GM21447 (cell line): Measurements from ENCODE around the gene HMG20B.
"Not testable (repeated sequence)": the region's sequence is repeated elsewhere in the genome, so short reads cannot be mapped to it uniquely, and the experiment has no call there.

Experiments
- ATAC-seq: cut with Tn5 transposase; IDR thresholded peaks from one replicate; pipeline ENCODE4 v1.9.1; 2021; ENCODE audit not compliant: unreplicated experiment

HMG20B gene

DNA sequence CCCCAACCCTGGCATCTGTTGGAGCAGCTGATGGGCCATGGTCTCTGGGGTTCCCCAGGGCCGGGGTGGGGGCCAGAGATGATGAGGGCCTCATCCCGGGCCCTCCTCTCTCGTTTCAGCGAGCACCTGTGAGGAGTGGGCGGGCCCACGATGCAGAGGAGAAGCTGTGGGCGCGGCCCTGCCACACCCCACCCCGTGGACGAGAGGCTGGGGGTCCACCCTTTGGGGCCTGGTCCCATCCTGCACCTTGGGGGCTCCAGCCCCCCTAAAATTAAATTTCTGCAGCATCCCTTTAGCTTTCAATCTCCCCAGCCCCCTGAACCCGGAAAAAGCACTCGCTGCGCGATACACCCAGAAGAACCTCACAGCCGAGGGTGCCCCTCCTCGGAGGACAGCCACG is 5.6 kb downstream of the HMG20B start:
- no peak for ATAC-seq

DNA sequence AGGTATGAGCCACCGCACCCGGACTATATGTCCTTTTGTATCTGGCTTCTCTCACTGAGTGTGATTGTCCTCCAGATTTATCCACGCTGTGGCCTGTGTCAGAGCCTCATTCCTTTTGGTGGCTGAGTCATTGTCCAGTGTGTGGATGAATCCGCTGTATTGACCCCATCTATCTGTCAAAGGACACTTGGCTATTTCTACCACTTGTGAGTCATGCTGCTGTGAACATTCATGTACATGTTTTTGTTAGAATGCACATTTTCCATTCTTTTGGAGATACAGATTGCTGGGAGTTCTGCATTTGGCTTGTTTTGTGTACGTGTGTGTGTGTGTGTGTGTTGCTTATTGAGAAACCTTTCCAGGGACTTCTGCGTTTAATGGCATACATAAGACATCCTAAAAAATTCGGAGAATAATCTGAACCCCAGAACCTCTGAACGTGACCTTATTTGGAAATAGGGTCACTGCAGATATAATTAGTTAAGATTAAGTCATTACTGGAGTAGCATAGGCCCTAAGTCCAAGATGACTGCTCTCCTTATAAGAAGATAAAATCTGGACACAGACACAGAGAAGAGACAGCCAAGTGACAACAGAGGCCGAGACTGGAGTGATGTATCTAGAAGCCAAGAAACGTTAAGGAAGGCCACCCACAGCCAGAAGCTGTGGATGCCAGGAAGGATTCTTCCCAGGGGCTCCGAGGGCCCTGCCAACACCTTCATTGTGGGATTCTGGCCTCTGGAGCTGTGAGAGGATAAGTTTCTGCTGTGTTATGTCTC is 7.6 kb downstream of the HMG20B start:
- ATAC-seq, result no peak

DNA sequence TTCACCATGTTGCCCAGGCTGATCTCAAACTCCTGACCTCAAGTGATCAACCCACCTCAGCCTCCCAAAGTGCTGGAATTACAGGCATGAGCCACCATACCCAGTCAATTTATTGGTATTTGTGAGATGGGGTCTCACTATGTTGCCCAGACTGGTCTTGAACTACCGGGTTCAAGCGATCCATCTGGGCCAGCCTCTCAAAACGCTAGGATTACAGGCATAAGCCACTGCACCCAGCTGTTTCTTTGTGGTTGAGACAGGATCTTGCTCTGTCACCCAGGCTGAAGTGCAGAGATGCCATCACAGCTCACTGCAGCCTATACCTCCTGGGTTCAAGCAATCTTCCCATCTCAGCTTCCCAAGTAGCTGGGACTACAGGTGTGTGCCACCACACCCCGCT is 9.0 kb downstream of the HMG20B start:
- not testable (repeated sequence) for ATAC-seq

DNA sequence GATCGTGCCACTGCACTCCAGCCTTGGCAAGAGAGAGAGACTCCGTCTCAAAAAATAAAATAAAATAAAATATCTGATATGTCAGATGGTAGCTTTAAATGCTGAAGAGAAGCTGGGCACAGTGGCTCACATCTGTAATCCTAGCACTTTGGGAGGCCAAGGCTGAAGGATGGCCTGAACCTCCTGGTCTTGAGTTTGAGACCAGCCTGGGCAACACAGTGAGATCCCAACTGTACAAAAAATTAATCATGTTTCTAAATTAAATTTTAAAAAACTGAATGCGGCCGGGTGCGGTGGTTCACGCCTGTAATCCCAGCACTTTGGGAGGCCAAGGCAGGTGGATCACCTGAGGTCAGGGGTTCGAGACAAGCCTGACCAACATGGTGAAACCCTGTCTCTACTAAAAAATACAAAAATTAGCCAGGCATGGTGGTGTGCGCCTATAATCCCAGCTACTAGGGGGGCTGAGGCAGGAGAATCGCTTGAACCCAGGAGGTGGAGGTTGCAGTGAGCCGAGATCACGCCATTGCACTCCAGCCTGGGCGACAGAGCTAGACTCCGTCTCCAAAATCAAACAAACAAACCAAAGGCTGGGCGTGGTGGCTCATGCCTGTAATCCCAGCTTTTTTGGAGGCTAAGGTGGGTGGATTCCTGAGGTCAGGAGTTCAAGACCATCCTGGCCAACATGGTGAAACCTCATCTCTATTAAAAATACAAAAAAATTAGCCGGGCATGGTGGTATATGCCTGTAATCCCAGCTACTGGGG is 11.5 kb downstream of the HMG20B start:
- ATAC-seq, result not testable (repeated sequence)

DNA sequence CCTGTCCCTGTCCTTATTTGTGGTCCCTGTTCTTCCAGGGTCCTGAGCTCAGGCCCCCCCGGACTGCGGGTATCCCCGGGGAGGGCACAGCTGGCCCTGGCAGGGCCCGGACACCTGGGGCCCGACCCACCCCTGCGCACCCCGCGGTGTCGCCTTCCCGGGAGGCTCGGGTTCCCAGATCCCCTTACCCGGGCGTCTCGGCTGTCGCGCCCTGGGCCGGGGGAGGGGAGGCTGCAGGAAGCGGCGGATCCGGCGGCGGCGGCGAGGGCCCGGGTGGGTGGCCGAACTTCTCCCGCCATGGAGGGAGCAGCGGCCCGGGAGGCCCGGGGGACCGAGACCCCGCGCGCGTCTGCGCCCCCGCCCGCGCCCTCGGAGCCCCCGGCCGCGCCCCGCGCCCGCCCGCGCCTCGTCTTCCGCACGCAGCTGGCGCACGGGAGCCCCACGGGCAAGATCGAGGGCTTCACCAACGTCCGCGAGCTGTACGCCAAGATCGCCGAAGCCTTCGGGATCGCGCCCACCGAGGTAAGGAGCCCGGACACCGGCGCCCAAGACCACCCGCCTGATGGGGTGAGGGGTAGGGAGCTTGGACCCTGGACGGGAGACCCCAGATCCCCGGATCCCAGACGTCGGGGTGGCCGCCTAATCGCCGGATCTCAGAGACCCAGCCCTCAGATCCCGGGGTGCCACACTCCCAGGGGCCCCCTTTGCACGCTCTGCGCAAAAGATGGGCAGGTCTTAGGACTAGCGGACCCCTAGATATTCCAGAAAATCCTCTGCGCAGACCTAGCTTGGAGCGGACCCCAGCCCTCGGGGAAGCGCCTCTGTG is 12.8 kb downstream of the HMG20B start, which contains the start of gene GIPC3:
Gene GIPC3 (plus strand): TSS at position 178 of the 826 bp plus-strand sequence. CDS start 120 bp downstream, at position 298.
- no peak for ATAC-seq

DNA sequence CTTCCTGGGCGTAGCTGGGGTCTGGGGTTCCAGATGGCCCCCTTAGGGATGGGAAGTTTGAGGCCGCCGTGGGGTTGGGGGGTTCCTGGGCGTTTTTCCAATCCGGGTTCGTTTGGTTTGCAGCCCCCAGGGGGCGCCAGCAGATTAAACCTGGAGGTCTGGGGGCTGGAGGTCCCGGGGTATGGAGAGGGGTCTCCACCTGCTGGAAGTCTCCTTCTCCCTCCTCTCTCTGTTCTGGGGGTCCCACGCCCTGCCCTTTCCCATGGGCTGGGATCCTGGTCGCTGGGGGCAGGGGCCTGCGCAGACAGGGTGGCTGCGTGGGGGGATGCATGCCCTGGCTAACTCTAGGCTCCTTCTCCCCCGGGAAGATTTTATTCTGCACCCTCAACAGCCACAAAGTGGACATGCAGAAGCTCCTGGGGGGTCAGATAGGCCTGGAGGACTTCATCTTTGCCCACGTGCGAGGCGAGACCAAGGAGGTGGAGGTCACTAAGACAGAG is 13.4 kb downstream of the HMG20B start:
- no peak for ATAC-seq

DNA sequence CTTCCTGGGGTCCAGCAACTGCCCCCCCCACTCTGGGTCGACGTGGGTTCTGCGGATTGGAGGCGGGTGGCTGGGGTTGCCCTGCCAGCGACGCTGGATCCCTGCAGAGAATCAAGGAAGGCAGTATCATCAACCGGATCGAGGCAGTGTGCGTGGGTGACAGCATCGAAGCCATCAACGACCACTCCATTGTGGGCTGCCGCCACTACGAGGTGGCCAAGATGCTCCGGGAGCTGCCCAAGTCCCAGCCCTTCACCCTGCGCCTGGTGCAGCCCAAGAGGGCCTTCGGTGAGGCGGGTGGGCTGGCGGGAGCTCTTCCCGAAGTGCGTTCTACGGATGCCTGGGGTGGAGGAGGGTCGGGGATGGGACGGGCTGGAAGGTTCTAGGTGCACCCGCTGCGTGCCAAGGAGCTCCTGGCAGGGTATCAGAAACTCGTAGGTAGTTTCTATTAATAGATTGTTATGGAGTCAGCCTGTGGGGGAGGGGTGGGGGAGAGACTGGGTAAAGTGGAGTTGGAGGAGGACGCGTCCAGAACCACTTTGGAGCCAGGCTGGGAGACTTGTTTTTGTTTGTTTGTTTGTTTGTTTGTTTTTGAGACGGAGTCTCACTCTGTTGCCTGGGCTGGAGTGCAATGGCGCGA is 14.1 kb downstream of the HMG20B start:
- ATAC-seq, result no peak

DNA sequence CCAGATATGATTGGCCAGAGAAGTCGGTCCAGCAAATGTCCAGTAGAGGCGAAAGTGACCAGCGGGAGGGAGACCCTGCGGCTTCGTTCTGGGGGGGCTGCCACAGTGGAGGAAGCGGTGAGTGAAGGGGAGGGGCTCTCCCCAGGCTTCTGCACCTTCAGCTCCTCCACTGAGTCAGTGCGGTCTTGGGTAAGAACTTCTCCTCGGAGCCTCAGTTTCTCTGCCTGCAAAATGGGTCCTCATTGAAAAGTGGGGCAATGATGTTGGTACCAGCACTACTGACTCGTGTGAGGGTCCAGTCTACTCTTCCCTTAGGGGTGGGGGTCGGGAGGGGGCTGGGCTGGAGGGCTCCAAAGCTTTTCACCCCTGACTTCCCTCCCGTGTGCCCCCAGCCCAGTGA is 16.7 kb downstream of the HMG20B start:
- ATAC-seq, result no peak

DNA sequence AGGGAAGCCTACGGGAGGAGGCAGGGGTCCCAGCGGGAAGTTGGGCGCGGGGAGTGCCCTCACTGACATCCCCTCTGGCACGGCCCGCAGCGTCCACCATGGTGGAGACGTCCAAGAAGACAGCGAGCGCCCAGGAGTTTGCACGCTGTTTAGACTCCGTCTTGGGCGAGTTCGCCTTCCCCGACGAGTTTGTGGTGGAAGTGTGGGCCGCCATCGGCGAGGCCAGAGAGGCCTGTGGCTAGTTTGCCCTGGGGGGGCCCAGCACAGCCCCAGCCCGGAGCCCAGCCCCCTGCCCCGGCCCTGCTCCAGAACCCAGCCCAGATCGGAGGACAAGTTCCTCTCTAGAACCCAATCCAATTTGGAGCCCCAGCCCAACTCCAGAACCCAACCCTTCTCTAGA is 17.2 kb downstream of the HMG20B start:
- no peak for ATAC-seq

DNA sequence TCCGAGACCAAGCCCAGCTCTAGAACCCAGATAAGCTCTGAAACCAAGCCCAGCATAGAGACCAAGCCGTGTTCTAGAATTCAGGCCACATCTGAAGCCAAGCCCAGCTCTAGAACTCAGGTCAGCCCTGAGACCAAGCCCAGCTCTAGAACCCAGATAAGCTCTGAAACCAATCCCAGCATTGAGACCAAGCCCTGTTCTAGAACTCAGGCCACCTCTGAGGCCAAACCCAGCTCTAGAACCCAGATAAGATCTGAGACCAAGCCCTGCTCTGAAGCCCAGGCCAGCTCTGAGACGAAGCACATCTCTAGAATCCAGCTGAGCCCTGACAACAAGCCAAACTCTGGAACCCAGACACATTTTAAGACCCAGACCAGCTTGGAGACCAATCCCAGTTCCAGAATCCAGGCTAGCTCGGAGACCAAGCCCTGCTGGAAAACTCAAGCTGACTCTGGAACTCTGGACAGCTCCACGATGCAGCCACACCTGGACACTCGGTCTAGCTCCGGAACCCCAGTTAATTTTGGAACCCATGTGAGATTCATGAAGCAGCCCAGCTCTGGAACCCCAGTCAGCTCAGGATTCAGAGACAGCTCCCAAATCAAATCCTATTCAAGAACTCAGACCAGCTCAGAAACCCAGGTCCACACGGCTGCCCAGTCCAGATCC is 18.4 kb downstream of the HMG20B start:
- ATAC-seq, result no peak

DNA sequence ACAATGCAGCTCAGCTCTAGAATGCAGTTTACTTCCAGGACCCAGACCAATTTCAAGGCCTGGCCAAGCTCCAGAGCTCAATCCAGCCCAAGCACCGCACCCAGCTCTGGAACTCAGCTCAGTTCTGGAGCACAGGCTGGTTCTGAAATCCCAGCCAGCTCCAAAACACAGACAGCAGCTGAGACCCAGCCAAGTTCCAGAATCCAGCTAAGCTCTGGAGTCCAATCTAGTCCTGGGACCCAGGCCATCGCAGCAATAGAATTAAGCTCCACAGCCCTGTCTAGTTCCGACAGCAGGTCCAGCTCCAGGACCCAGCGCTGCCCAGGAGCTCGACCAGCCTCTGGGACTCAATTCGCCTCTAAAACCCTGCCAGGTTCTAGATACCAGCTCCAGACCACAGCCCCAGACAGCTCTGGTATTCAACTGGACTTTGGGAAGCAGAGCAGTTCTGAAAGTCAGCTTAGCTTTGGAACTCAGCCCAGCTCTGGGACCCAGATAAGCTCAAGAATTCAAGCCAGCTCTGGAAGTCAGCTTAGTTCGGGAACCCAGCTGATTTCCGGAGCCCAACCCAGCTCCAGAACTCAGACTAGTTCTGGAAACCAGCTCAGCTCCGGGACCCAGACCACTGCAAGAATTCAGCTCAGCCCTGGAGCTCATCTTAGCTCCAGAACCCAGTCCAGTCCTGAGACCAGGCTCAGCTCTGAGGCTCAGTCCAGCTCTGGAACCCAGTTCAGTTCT is 19.3 kb downstream of the HMG20B start:
- ATAC-seq, result no peak

DNA sequence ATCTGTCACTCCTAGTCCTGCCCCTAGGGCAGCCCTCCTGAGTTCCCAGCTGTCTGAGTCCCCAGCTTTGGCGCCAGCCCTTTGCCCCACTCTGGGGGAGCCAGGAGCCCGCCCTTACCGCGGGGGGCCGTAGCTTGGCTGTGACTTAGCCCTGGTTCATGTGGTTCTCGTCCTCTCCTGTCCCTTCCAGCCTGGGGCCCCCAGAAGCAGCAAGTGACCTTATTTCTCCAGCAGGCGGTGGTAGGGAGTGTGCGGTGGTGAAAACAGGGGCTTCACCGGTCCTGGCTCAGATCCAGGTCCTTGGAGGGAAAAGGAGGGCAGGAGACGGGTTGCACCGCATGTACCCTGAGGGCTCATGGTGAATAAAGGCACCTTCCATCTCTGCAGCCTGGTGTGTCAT is 20.4 kb downstream of the HMG20B start:
- ATAC-seq, result no peak

DNA sequence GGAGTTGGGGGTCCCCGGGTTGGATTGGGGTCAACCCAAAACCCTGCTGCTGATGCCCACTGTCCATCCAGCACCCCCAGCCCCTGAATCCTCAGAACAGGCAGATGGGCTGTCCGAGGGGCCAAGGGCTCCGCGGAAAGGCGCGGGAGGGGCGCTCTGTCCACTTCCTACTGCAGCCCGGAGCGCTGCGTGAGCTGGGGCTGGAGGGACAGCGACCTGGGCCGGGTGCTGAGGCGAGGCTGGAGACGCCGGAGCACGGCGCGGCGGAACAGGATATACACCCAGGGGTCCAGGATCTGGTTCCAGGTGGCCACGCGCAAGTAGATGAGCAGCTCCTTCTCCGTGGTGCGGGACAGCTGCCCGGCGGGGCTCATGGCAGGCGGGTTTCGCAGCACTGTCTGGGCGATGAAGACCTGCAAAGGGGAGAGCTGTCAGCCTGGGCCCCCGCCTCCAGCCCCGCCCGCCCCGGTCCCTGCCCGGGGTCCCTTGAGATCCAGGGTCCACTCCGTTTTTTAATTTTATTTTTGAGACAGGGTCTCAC is 22.8 kb downstream of the HMG20B start:
- no peak for ATAC-seq

DNA sequence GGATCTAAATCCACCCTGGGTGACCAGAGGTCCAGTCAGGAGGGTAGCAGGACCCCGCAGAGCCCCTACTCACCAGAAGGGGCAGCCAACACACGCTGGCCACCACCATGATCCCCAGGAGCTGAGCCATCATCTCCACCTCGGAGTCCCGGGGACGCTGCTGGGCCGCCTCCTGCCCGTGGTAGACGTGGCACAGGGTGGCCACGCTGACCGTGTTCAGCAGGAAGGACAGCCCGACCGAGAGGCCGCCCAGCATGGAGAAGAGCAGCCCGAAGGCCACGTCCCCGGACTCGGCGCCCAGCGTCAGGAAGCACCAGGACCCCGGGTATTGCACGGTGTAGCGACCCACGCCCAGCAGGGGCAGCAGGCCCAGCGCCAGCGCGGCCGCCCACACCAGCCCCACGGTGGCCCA is 27.0 kb downstream of the HMG20B start:
- ATAC-seq, result no peak

DNA sequence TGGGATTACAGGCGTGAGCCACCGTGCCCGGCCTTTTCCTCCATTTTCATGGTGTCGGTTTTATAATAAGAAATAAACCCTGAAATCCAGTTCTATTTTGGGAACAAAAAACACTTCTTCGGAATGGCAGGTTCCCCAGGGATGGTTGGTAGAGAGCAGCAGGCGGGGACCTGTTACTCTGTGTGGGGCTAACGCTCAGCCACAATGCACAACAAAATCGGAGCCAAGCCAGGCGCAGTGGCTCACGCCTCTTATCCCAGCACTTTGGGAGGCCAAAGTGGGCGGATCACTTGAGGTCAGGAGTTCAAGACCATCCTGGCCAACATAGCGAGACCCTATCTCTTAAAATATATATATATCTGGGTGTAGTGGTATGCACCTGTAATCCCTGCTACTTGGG is 28.3 kb downstream of the HMG20B start:
- ATAC-seq, result no peak

DNA sequence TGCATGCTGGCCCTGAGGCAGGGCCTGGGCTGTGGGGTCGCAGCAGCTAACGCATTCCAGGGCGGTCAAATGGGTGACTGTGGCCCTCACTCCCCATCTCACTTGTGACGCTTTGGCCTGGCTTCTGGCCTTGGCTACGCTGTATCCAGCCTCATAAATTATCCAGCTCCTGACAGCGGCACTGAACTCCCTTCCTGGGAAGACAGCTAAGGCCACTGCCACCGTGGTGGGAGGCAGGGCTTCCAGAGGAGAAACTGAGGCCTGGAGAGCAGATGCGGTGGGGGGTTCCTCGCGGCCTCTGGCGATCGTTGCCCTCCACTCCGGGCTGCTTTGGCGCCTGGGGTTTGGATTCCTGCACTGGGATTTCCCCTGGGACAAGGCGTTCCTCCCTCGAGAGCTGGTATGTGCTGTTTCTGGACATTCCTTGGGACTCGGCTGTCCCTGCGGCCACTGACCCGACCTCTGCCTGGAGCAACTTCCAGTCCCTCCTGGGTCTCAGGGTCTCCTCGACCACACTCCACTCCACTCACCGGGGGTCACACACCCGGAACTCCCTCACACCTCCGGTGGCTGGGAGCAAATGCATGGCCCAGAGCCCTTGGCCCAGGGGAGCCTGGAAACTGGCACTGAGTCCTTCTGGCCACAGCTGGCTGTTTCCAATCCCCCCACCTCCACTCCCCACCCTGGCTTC is 30.5 kb downstream of the HMG20B start:
- no peak for ATAC-seq

DNA sequence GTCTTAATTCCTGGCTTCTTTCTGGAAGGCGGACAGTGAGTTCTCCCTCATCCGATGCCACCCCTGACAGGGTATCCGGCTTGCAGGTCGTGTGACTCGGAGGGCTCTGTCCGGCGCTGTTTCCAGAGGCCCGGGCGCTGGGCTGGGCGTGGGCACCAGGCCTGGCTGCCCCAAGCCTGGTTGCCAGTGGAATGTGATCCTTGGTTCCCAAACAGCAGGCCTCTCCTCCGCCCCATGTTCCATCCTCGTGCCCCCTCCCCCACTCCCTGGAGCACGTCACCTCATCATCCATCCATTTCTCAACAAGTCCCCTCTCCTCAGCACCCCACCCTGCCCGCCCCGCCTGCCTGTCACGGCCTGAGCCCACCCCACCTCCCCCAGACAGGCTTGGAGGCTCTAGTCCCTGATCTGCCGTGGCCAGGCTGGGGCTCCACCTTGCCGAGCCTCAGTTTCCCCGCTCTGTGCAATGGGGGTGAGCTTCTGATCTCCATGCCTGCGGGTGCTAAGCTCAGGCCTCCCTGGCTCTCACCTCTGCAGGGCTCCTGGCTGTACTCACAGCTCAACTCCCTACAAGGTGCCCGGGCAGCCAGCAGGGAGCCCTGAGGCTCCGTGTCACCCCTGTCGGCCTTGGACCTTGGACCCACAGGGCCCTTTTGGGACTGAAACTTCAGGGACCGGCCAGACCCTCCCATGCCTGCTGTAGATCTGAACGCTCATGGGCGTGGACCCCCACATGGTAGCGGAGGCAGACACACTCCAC is 31.7 kb downstream of the HMG20B start:
- no peak for ATAC-seq

DNA sequence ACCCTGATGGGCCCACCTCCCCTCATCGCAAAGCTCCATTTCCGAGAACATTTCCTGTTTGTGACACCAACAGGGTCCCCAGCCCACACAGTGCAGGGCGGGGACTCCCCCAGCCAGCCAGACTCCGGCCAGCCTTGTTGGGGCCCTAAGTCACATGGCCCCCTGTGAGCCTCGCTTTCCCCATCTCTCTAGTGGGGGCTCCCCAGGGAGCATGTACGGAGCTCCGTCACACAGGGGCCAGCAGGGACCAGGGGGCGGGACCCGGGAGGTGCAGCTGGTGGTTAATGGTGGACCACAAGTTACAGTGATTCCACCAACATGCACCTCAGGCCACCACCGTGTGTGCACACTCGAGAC is 32.2 kb downstream of the HMG20B start:
- no peak for ATAC-seq
